ENCODE results near the gene SPATA31C1.

- TF ChIP-seq POLR2A (IDR thresholded peaks at IDR 0.05): no peak
- TF ChIP-seq CTCF (IDR thresholded peaks at IDR 0.05): no peak
- no peak for TF ChIP-seq POLR2AphosphoS5 (IDR thresholded peaks at IDR 0.05)
These were observed 29.9 kb upstream of the SPATA31C1 start for GRCh38 chr9:87887661-87888480.

Data from breast epithelium (tissue), 3 donors.